Stimulated activated CD4-positive, alpha-beta T cell treated with anti-CD3 and anti-CD28 coated beads, Interleukin-15, amount 100 ng/mL, for 1 hour (primary cell): Measurements from ENCODE around the gene LRRC56.
"Not testable (repeated sequence)": the region's sequence is repeated elsewhere in the genome, so short reads cannot be mapped to it uniquely, and the experiment has no call there.

ENCODE experiments used
- DNase-seq, 2 donors: peaks; one replicate each; pipeline ENCODE4 v3.0.0-alpha.2; 2020; ENCODE audit warnings: low read depth in 1 of 2, low spot score in 1 of 2

LRRC56 gene

DNA sequence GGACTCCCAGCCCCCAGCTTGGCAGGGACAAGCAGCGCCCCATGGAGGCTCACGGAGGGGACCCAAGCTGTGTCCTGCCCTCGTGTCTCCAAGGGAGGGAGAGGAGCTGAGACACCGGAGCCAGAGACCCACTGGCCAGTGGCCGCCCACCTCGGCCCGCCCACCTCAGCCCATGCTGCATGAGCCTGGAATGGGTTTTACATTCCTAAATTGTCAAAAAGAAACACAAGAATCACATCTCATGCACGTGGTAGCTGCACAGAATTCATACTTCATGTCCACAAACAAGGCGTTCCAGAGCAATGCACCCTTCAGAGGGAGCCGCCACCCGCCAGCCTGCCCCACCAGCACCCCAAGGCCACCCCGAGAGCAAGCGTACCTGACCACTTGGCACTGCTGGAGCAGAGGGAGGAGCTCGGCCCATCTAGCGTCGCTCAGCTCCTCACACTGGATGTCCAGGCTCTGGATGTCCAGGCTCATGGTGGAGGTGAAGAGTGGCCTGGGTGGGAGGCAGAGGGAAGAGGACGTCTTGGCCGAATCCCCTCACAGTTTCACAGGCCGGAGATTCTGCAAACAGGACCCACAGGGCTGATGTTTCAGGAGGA is 35.5 kb upstream of the LRRC56 start:
- no peak for DNase-seq

DNA sequence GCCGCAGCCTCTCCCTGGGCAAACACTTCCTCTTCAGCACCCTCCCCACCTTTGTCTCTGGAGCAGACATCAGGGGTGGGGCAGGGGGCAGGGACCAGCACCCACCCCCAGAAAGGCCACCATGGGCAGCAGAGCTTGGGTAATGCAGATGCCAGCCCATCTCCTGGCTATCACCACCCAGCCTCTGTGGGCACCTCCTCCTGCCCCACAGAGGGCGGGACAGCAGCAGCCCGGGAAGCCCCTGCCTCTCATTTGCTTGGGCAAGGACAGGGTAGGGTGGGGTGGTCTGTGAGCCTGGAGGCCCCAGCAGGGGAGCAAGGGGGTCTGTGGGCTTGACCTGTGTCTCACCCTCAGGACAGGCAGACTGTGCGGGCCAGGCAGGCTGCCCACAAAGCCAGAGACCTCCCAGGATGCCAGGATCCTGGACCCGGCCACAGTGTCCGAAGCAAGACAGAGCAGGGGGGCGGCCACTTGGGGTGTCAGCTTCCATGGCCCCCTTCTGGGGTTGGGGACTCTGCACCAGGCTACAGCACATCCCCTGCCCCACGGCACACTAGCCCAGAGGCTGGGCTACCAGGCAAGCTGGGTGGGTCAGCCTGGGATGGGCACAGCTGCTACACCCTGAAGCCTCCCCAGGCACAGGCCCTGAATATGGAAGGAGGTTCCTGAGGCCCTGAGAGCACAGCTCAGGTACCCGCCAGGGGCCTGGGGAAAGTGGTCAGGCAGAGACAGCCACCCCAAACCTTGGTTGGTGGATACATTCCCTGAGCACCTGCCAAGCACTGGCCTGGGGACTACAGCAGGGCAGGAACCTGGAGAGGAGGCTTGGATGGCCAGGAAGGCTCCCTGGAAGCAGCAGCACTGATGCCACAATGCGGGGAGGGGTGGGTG is 34.8 kb upstream of the LRRC56 start:
- no peak for DNase-seq

DNA sequence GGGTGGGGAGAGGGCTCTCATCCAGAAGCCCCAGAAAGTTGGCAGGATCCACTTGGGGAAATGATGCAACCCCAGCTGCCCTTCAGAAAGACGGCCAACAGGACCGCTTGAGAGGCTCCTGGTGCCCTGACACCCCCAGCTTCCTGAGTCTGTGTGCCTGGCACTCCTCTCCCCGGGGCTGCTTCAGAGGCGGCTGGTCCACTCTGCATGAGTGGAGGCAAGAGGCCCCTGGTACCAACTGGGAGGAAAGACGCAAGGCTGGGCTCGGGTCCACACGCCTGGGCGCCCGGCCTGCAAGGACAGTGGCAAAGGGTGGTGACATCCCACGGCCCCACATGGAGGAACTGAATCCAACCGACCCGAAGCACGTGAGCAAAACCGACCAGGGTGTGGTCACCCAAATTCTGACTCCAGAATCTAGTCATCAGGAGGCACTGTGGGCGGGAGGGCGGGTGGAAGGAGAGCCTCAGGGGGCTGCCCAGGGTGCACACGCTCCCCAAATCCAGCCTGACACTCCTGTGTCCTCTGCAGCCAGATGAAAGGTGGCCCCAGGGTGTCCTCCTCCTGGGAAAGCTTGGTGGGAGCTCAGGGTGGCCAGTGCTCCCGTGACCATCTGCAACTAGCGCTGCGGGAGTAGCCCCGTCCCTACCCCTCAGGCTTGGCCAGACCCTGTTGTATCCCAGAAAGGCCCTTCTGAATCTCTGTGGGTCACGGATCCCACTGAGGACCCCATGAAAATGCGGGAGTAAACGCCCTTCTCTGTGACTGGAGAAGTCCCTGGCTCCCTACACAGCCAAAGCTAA is 33.9 kb upstream of the LRRC56 start:
- DNase-seq = no peak

DNA sequence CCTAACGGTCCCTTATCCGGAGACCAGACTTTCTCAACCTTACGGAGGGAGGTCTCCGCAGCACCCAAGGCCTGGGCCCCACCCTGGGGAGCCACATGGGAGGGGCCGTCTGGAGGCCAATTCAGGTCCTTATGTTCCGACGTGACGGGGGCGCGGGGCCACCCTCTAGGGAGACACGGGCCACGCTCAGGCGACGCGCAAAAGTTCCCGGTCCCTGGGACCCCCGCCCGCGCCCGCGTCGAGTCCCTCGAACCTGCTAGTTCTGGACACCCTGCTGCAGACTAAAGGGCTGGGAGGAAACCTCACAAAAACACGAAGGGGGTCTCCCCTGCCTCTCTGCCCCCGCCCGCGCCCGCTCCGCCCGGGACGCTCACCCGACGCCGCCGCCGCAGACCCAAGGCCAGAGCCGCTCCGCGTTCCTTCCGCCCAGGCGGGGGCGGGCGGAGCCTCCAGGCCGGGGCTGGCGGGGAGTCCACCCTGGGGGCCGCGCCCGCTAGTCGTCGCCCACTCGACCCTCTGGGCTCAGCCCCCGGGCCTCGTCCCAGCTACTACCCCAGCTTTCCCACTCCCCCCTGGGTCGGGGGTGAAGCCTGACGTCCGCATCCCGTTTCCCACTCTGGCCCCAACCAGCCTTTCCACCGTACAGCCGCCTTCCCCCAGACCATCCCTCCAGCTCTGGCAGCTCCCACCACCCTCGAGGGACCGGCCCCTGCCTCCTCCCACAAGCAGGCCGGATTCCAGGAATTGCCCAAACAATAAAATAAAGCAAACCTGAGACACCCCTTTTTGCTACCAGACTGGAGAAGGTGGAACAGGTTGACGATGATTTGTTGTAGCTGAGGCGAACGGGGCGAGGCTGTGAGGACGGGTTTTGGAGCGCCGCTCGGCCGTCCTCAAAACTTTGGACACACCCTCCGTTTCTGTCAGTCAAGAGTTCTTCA is 33.0 kb upstream of the LRRC56 start:
- no peak for DNase-seq

DNA sequence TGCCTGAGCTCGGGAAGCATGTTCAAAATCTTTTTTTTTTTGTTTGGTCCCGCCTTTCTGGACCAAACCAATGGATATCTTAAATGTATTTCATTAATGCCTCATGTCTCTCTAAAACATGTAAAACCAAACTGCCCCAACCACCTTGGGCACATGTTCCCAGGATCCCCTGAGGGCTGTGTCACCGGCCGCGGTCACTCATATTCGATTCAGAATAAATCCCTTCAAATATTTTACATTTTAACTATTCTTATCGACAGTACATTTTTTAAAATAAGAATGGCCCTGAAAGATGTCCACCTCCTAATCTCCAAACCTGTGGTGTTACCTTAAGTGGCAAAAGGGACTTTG is 32.4 kb upstream of the LRRC56 start:
- DNase-seq = no peak

GRCh38 chr11:506238-506994 is 30.9 kb upstream of the LRRC56 start:
- DNase-seq = peak; percentile 93 to 95

GRCh38 chr11:506995-507726 is 30.2 kb upstream of the LRRC56 start, which contains the start of gene RNH1:
Gene RNH1, minus strand, starts transcription at chr11:507242. Its CDS starts 5,080 bp downstream, at chr11:502162.
- DNase-seq = peak; percentile 99 to 100

- DNase-seq = no peak
These were observed 29.4 kb upstream of the LRRC56 start for GRCh38 chr11:507727-508515.

GRCh38 chr11:508956-509355 is 28.4 kb upstream of the LRRC56 start:
- DNase-seq = no peak

- DNase-seq = no peak
These were observed 24.3 kb upstream of the LRRC56 start for GRCh38 chr11:512761-513595.

DNA sequence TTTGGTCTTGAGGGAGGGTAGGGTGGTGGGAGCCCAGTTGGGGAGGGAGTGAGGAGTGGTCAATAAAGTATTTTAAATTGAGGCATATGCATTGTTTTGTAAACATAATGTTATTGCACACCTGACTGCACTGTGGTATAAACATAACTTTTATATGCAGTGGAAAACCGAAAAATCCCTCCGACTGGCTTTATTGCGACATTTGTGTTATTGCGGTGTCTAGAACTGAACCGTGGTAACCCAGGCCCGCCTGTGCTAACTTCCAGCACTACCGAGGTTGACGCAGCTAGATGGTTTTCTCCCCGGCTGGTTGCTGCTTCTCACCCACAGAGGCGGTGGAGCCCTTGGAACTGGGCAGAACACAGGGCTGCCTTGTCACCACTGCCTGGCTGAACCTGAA is 22.7 kb upstream of the LRRC56 start:
- DNase-seq = no peak

DNA sequence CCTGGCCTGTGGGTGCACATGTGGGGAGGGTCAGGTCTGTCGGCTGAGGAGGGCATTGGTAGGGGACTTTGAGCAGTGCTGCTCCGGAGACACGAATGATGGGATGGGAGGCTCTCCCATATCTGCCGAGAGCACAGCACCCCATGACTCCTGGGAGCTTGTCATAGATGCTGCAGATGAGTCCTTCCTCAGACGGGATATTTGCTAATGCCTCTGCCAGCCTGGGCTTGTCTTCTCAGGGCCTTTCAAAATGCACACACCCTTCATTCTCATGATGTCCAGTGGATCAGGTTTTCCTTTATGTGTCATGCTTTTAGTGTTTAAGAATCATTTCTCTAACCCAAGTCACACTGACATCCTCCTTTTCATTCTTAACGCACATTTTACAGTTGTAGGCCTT is 22.2 kb upstream of the LRRC56 start:
- no peak for DNase-seq

- DNase-seq = no peak
These were observed 20.9 kb upstream of the LRRC56 start for GRCh38 chr11:516400-516799.

GRCh38 chr11:516918-517685 is 20.2 kb upstream of the LRRC56 start:
- DNase-seq = not testable (repeated sequence)

DNA sequence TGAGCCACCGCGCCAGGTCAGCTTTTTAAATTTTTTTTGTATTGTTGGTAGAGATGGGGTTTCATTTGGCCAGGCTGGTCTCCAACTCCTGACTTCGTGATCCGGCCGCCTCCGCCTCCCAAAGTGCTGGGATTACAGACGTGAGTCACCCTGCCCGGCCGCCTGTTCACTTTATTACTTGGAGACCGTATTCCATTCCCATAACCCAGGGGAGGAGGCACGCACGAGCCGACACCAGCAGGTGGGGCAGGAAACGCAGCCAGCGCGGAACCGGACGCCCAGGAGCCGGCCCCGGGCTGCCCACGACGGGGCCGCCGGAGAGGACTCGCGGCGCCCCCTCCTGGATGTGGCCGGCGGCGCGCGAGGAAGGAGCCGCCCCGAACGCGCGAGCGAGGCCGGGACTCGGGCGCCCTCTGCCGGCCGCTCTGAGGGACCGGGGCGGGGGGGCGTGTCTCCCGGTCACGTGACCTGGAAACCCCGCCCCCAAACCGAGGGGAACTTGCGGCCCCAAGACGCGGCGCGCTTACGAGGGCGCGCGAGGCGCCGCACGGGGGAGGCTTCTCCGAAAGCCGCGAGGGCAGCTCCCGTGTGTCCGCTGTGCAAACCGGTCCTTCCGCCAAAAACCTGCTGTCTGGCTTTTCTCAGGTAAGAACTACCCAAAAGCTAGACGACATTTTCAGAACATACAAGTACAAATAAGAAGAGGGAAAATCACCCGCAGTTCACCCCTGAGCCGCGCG is 18.7 kb upstream of the LRRC56 start:
- peak; percentile 85 for DNase-seq
